GM21723 (cell line): ENCODE results near the gene GPR137.

Experiments used
- ATAC-seq: cut with Tn5 transposase; IDR thresholded peaks from one replicate; pipeline ENCODE4 v1.9.1; 2021; ENCODE audit warnings: mild to moderate bottlenecking, moderate library complexity; ENCODE audit not compliant: unreplicated experiment

Gene GPR137

GRCh38 chr11:64263021-64263946, 22.4 kb upstream of the GPR137 start:
- ATAC-seq = no peak

- no peak for ATAC-seq
These were observed 21.7 kb upstream of the GPR137 start for GRCh38 chr11:64263947-64264317.

GRCh38 chr11:64264371-64264852, 21.2 kb upstream of the GPR137 start:
- ATAC-seq = no peak

- no peak for ATAC-seq
These were observed 20.2 kb upstream of the GPR137 start for GRCh38 chr11:64265176-64266160.

DNA sequence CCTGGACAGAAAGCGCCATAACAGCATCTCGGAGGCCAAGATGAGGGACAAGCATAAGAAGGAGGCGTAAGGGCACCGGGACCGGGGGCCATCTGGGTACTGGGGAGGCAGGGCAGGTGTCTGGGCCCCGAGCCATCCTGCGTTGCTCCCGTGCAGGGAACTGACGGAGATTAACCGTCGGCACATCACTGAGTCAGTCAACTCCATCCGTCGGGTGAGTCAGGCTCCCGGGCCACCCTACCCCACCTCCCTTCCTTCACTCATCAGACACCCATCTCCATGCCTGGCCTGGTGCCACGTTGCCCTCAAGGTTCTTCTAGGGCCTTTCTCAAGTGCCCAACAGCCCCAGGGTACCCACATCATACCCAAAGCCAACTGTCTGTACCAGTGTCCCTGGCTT, 19.3 kb upstream of the GPR137 start:
- no peak for ATAC-seq

GRCh38 chr11:64267207-64267945, 18.3 kb upstream of the GPR137 start:
- no peak for ATAC-seq

DNA sequence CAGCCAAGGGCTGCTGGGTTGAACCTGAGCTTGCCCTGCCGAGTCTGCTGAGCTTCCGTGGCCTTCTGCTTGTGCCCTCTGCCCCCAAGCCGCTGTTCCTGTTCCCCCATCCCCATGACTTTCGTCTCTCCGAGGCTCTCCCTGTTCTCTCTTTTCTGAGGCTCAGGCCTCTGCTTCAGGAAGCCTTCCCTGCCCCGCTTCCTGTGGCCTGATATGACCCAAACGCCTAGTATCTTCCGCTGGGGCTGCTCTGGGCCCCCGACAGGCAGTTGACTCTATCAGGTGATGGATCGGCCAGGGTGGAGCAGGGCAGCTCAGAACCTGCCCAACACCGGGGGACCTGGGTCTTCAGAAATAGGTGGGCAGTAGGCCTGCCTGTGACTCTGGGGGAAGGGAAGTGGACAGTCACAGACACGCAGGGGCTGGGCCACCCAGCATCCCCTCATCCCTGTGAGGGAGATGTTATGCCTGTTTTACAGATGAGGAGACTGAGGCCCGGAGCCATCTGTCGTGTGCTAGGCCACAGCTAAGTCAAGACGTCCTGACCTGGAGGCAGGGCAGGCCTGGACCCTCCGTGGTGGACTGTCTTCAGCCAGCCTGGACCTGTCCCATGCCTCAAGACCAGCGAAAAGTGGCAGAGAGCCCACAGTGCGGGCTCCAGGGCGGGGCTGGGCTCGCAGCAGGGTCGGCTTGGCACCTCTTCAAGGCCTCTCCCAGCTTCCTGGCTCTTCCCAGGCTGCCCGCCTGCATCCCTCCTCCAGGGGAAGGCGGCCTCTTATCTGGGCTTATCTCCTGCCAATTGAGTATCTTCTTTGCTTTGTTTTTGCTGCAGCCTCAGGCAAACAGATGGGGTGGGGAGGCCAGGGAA, 17.4 kb upstream of the GPR137 start:
- no peak for ATAC-seq

DNA sequence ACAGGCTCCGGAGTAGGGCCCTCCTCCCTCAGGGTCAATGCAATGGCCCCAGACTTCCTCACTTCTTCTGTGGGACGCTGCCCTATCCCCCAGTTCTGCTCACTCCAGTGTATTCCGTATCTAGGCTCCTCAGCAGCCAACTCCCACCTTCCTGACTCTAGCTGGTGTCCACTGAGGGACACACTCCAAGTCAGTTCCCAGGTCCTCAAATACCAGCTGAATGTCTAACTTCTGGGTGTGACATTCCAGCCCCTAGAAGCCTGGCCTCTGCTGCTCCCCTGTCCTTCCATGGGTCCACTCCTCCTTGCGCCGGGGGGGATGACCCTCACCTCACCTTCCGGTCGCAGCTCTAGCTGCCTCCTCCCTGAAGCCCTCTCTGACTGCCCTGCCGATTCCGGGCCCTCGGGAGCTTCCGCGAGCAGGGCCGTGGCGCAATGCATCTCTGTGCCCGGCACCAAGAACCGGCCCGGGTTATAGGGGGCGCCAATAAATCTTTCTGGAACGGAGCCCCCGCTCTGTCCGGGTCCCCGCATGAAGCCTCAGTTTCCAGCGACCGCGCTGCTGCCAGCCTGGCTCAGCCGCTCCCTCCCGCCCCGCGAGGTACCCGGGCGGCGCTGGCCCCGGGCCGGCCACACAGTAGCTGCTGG, 16.6 kb upstream of the GPR137 start:
- ATAC-seq = peak; percentile 14

DNA sequence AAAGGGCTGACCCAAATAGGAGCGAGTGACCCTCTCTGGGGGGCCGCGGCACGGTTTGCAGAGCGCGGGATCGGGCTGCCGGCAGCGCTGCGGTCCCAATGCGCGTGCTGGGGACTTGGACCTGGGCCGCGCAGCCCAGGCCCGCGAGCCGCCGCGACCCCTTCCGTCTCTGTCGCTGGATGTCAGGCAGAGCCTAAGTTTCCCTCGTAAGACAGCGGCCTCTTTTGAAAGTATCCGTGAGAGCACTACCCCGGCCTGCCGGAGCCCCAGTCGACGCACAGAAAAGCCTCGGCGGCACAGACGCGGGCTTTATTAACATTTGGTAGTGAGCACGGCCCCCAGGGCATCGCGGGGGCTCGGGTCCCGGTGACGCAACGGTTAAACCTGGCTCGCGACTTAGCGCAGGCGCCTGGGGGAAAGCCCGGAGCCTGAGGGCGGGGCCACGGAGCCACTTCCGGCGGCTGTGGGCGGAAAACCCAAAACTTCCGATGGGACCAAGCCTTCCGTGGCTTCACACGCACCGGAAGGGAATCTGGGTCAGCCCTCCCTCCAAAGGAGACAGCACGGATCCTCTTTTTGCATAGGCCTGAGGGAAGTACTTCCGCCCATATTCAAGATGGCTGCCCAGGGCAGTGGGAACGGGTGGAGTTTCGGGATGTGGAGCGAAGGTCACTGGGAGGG, 16.0 kb upstream of the GPR137 start:
- ATAC-seq = peak; percentile 70

GRCh38 chr11:64275031-64275800, 10.4 kb upstream of the GPR137 start:
- no peak for ATAC-seq

DNA sequence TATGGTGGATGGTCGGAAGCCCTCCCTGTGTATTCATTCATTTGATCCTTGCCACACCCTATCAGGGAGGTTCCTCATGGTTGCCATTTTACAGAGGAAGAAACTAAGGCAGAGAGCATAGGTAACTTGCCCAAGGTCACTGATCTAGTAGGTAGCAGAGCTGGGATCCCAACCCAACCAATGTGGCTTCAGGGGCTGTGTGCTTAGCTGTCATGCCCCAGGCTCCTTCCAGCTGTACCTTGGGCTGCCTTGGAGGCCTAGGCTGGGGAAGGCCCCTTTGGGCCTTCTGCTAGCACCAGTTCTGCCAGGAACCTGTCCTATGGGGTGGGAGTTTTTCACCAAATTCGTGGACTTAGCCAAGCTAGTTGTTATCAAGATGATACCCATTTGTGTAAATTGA, 9.8 kb upstream of the GPR137 start:
- no peak for ATAC-seq

GRCh38 chr11:64276653-64277431, 8.8 kb upstream of the GPR137 start:
- no peak for ATAC-seq

GRCh38 chr11:64278576-64279190, 7.0 kb upstream of the GPR137 start:
- ATAC-seq = no peak

DNA sequence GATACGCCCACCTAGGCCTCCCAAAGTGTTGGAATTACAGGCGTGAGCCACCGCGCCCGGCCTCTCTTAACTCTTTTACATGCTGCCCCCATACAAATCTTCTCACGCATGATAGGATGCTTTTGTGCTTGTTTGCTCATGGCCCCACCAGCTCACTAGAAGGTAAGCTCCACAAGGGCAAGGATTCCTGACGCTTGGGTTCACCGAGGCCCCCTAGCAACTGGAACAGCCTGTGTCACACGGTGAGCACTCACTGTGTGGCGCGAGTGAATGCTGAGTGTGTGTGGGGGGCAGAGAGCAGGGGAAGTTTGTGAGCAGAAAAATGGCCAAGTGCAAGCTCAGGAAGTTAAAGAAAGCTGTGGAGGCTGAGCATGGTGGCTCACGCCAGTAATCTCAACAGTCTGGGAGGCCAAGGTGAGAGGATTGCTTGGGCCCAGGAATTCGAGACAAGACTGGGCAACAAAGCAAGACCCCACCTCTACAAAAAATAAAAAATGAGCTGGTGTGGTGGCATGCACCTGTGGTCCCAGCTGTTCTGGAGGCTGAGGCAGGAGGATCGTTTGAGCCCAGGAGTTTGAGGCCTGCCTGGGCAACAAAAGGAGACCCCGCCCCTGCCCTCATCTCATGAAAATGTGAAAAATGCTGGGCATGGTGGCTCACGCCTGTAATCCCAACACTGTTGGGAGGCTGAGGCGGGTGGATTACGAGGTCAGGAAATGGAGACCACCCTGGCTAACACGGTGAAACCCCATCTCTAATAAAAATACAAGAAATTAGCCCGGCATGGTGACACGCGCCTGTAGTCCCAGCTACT, 3.5 kb upstream of the GPR137 start:
- no peak for ATAC-seq

DNA sequence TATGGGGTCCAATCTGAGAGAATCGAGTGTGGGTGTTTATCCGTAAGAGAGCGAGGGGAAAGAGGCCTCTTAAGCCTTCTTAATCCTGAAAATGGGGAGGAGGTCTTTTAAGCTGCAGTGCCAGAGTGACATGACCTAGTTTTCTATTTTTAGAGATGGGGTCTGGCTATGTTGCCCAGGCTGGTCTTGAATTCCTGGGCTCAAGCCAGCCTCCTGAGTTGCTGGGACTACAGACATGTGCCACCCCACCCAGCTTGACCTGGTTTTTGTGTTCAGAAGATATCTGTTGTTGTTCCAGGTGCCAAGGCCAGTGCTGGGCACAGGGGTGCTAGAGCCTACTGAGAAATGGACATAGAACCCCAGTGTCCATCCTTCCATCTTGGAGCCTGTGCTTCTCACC, 2.6 kb upstream of the GPR137 start:
- ATAC-seq = no peak
